MM.1S (cell line): Measurements from ENCODE around the gene ITPA.

Experiments
- DNase-seq: peaks from one replicate; pipeline ENCODE4 v3.0.0-alpha.2; 2015
- H2AFZ ChIP-seq: fragments of 300-600 bp; sonication (generic); 2 replicates; pipeline ENCODE4 v1.6.0; 2016; ENCODE audit warnings: antibody characterized with exemption, low read length
- H3F3A ChIP-seq: fragments of 300-600 bp; sonication (generic); 2 replicates; pipeline ENCODE4 v1.6.1; 2016; ENCODE audit warnings: mild to moderate bottlenecking, antibody characterized with exemption, low read length, moderate library complexity, mixed read lengths; ENCODE audit not compliant: insufficient read depth
- H3K27ac ChIP-seq: fragments of 300-600 bp; sonication (generic); 2 replicates; pipeline ENCODE4 v1.5.1; 2016; ENCODE audit warnings: mild to moderate bottlenecking, low read length
- H3K27me3 ChIP-seq: fragments of 300-600 bp; sonication (generic); replicated peaks from 2 replicates; pipeline ENCODE4 v1.6.0; 2016; ENCODE audit warnings: low read length; ENCODE audit not compliant: insufficient read depth
- H3K36me3 ChIP-seq: fragments of 300-600 bp; sonication (generic); replicated peaks from 2 replicates; pipeline ENCODE4 v1.6.1; 2016; ENCODE audit warnings: mild to moderate bottlenecking, low read length, mixed read lengths; ENCODE audit not compliant: insufficient read depth
- H3K4me1 ChIP-seq: fragments of 300-600 bp; sonication (generic); 2 replicates; pipeline ENCODE4 v1.6.1; 2016; ENCODE audit warnings: low read length, mixed read lengths
- H3K4me2 ChIP-seq: fragments of 300-600 bp; sonication (generic); 2 replicates; pipeline ENCODE4 v1.6.0; 2016; ENCODE audit warnings: low read depth, low read length
- H3K4me3 ChIP-seq: fragments of 300-600 bp; sonication (generic); 2 replicates; pipeline ENCODE4 v1.5.1; 2016; ENCODE audit warnings: low read length, mixed read lengths
- H3K79me2 ChIP-seq: fragments of 300-600 bp; sonication (generic); 2 replicates; pipeline ENCODE4 v1.6.1; 2016; ENCODE audit warnings: mixed run types, low read length, mixed read lengths
- H3K9ac ChIP-seq: fragments of 300-600 bp; sonication (generic); 2 replicates; pipeline ENCODE4 v1.6.1; 2016; ENCODE audit warnings: low read length, mixed read lengths
- H3K9me2 ChIP-seq: fragments of 300-600 bp; sonication (generic); replicated peaks from 2 replicates; pipeline ENCODE4 v1.6.1; 2016; ENCODE audit warnings: mild to moderate bottlenecking, low read length, mixed read lengths; ENCODE audit not compliant: insufficient read depth
- H3K9me3 ChIP-seq: fragments of 300-600 bp; sonication (generic); replicated peaks from 2 replicates; pipeline ENCODE4 v1.6.1; 2016; ENCODE audit warnings: mild to moderate bottlenecking, low read length, mixed read lengths; ENCODE audit not compliant: insufficient read depth
- H4K20me1 ChIP-seq: fragments of 300-600 bp; sonication (generic); 2 replicates; pipeline ENCODE4 v1.6.1; 2016; ENCODE audit warnings: mild to moderate bottlenecking, low read length, moderate library complexity, mixed read lengths; ENCODE audit not compliant: insufficient read depth
- EZH2 ChIP-seq: fragments of 300-600 bp; sonication (generic); optimal IDR thresholded peaks from 2 replicates; pipeline ENCODE3; 2017; ENCODE audit warnings: low read depth, mild to moderate bottlenecking, antibody characterized with exemption, low read length, mixed read lengths
- EZH2phosphoT487 ChIP-seq: fragments of 300-600 bp; sonication (generic); IDR thresholded peaks from 2 replicates; pipeline ENCODE4 v1.6.1; 2018; ENCODE audit warnings: antibody characterized with exemption, low read length
- TF ChIP-seq, protein P1 (sequence below): fragments of 300-600 bp; sonication (generic); IDR thresholded peaks from 2 replicates; pipeline ENCODE4 v1.5.1; 2016; ENCODE audit warnings: antibody characterized with exemption, low read length, mixed read lengths

ITPA gene

DNA sequence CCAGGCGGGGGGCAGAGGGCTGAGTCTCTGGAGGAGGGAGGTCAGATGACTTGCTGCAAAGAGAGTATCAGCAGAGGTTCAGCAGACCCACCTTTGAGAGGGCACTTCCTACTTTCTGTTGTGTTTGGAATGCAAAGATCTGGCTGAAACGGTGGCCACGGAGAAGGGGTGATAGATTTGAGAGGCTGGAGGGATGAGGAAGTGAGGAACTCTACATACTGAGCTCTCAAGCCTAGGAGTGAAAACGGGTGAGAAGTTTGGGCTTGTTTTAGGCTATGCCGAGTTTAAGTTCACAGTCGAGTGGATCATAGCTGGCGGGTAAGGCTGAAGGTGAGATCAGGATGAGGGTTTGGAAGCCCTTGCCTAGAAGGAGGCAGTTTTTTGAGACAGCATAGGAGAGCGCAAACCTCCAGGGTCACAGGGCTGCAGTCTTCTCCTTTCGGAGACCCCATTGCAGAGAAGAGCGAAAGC, 477 bp upstream of the ITPA start:
- TF ChIP-seq, protein P1, sequence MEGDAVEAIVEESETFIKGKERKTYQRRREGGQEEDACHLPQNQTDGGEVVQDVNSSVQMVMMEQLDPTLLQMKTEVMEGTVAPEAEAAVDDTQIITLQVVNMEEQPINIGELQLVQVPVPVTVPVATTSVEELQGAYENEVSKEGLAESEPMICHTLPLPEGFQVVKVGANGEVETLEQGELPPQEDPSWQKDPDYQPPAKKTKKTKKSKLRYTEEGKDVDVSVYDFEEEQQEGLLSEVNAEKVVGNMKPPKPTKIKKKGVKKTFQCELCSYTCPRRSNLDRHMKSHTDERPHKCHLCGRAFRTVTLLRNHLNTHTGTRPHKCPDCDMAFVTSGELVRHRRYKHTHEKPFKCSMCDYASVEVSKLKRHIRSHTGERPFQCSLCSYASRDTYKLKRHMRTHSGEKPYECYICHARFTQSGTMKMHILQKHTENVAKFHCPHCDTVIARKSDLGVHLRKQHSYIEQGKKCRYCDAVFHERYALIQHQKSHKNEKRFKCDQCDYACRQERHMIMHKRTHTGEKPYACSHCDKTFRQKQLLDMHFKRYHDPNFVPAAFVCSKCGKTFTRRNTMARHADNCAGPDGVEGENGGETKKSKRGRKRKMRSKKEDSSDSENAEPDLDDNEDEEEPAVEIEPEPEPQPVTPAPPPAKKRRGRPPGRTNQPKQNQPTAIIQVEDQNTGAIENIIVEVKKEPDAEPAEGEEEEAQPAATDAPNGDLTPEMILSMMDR = no peak
- TF ChIP-seq EZH2phosphoT487 (no peak), EZH2 (no peak)
- Histone ChIP-seq H3K27me3 (no peaks in the 10 kb centered on the region), H4K20me1 (no peaks in the 10 kb centered on the region), H3K27ac (no peak overlapping the region), H3F3A (no peaks in the 10 kb centered on the region), H3K9me3 (no peaks in the 10 kb centered on the region), H3K79me2 (peaks cover 35% of the 10 kb centered on the region), H3K4me3 (peak overlapping the region; percentile 76), H3K4me2 (peak overlapping the region; percentile 76), H2AFZ (peak overlapping the region; percentile 74), H3K36me3 (no peaks in the 10 kb centered on the region), H3K9me2 (no peaks in the 10 kb centered on the region), H3K9ac (peak overlapping the region; percentile 64), H3K4me1 (peaks cover 5% of the 10 kb centered on the region; the same call in 1 of the 2 replicates)
- no peak for DNase-seq

DNA sequence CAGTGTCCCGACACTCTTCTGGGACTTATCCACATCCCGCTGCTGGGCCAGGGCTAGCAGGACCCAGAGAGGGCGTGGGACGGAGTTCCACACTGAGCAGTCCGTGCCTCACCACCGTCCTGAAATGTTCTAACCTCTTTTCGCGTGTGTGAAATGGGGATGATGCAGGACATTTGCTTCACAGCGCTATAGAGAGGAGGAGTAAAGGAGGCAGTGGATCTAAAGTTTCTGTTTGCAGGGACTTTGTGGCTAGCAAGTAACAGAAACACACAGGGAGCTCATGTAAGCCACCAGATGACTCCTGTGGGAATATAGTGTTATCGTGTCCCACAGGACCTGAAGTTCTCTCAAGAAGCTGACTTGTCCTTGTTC, 634 bp downstream of the ITPA start:
- no peaks in the 10 kb centered on the region for H3K9me3 ChIP-seq
- no peaks in the 10 kb centered on the region for H3K9me2 ChIP-seq
- no peaks in the 10 kb centered on the region for H3K27me3 ChIP-seq
- no peaks in the 10 kb centered on the region for H4K20me1 ChIP-seq
- no peak for DNase-seq
- H3F3A ChIP-seq = no peaks in the 10 kb centered on the region
- H2AFZ ChIP-seq = peak overlapping the region; percentile 74
- peak overlapping the region; percentile 64 for H3K9ac ChIP-seq
- TF ChIP-seq EZH2phosphoT487 = no peak
- TF ChIP-seq EZH2 = no peak
- TF ChIP-seq, protein P1 = no peak
- no peak overlapping the region for H3K27ac ChIP-seq
- H3K4me2 ChIP-seq = peak overlapping the region; percentile 76
- H3K36me3 ChIP-seq = no peaks in the 10 kb centered on the region
- H3K4me3 ChIP-seq = peak overlapping the region; percentile 76
- peaks cover 28% of the 10 kb centered on the region for H3K79me2 ChIP-seq
- peaks cover 5% of the 10 kb centered on the region; the same call in 1 of the 2 replicates for H3K4me1 ChIP-seq

DNA sequence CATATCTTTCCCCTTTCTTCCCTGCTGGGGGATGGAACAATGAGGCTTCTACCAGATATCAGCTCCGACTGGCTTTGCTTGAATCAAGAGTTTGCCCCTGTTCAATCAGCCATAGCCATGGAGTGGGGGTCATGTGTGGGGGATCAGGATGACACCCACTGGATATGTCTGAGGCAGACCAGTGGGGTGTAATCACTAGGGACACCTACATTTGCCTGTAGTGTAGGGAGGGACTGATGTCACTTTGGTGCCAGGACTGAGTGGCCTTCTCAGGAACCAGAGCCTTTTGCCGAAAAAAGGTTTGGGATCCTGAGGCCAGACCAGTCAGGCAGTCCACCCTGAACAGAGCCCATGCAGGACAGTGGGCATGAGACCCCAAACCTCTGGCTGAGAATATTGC, 1.0 kb downstream of the ITPA start:
- peaks cover 5% of the 10 kb centered on the region; the same call in 1 of the 2 replicates for H3K4me1 ChIP-seq
- H3K27ac ChIP-seq = no peak overlapping the region
- H3K79me2 ChIP-seq = peaks cover 28% of the 10 kb centered on the region
- H3K9me3 ChIP-seq = no peaks in the 10 kb centered on the region
- peak overlapping the region; percentile 64 for H3K9ac ChIP-seq
- DNase-seq = no peak
- peak overlapping the region; percentile 76 for H3K4me2 ChIP-seq
- no peaks in the 10 kb centered on the region for H3F3A ChIP-seq
- H3K36me3 ChIP-seq = no peaks in the 10 kb centered on the region
- peak overlapping the region; percentile 76 for H3K4me3 ChIP-seq
- no peaks in the 10 kb centered on the region for H3K27me3 ChIP-seq
- H2AFZ ChIP-seq = peak overlapping the region; percentile 74; the same call in 1 of the 2 replicates
- no peaks in the 10 kb centered on the region for H4K20me1 ChIP-seq
- no peak for TF ChIP-seq EZH2
- TF ChIP-seq, protein P1 = no peak
- no peak for TF ChIP-seq EZH2phosphoT487
- H3K9me2 ChIP-seq = no peaks in the 10 kb centered on the region
